Measurements from ENCODE around the gene PDZD2. TPM values are rescaled to one million over a fixed set of nuclear protein-coding genes. Genes with fewer than 3 reads are reported as not detected.

Gene PDZD2
- total RNA-seq, 1 donor from 2014 or later = 42.7 TPM

DNA sequence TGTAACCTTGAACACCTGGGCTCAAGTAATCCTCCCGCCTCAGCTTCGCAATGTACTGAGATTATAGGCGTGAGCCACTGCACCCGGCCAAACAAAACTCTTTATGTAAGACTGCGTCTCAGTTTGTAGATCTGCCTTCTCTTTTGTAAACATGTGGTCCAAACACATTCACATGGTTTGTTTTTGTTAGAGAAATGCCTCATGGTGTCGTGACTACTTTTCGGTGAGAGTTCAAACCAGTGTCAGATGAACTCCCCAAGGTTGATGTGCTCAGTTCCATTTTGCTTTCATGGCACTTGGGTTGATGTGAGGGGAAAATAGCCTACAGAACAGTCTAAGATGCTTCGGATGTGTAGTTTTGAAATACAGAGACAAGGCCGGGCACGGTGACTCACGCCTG lies 303.6 kb downstream of the PDZD2 start:
- no peaks in the 10 kb centered on the region for H3K9me3 ChIP-seq
- no peak overlapping the region for H3K4me3 ChIP-seq
- DNase-seq (ENCODE audit: extremely low spot score in 2 of 2) = no peak
- H3K4me1 ChIP-seq = no peaks in the 10 kb centered on the region
- TF ChIP-seq POLR2AphosphoS5 (IDR thresholded peaks at IDR 0.05; ENCODE audit: insufficient read depth in 1 of 2, low read depth in 1 of 2) = no peak
- TF ChIP-seq CTCF (IDR thresholded peaks at IDR 0.05) = no peak
- intact Hi-C loops (cut with DNase I) = no loop called here
- H3K27ac ChIP-seq = no peak overlapping the region
- no peaks in the 10 kb centered on the region for H3K27me3 ChIP-seq
- H3K36me3 ChIP-seq = no peaks in the 10 kb centered on the region

DNA sequence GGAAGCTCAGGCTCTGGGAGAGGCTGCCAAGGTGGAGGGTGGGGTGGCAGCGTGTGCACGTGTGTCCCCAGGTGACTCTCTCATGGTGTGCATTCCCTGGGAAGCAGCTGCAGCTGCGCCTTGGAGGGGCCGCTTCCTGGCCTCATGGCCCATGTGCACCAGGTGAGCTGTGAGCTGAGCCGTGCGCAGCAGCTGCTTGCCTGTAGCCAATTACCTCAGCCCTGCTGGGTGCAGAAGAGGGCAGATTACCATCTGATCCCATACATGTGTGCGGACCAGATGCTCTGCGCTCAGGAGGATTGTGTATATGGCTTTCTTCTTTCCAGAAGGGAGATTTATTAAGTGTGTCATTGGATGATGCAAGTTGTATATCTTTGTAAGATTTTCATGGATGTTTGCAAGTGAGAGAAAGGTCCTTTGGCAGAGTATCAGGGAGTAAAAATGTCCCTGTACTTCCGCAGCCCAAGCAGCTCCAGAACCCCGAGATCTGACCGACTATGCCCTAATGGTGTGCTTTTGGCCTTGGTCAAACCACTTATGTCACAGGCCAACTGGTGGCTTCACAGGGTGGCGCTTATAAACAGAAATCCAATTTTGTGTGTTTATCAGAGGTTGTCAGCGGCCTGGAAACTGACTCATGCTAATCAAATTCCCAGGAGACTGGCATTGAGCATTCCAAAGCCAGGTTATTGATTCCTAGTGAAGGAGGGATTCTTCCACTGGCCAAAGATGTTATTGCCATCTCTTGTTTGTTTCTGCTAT lies 305.9 kb downstream of the PDZD2 start:
- no peaks in the 10 kb centered on the region for H3K27me3 ChIP-seq
- intact Hi-C loops (cut with DNase I) = no loop called here
- no peak for TF ChIP-seq POLR2AphosphoS5 (IDR thresholded peaks at IDR 0.05; ENCODE audit: insufficient read depth in 1 of 2, low read depth in 1 of 2)
- TF ChIP-seq CTCF (IDR thresholded peaks at IDR 0.05) = no peak
- no peak for TF ChIP-seq POLR2A (IDR thresholded peaks at IDR 0.05)
- H3K4me3 ChIP-seq = no peak overlapping the region
- H3K27ac ChIP-seq = no peak overlapping the region
- H3K9me3 ChIP-seq = no peaks in the 10 kb centered on the region
- H3K4me1 ChIP-seq = no peaks in the 10 kb centered on the region
- DNase-seq (ENCODE audit: extremely low spot score in 2 of 2) = no peak
- H3K36me3 ChIP-seq = no peaks in the 10 kb centered on the region

DNA sequence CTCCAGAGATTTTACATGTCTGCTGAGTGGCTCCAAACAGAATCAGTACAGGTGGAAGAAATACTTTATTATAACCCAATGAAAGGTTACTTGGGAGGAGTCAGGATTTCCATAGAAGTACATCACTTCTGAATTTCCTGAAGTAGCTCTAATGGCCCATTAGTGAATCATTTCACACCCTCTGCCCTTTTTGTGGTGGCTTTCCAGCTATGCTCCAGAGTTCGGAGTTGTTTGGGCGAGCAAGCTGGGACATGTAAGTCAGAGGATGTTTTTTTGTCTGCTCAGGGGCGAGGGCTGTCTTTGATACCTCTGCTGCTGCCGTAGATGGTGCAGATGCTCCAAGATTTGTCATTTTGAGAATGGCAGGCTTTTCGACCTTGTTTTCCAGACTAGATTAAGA lies 309.1 kb downstream of the PDZD2 start:
- Histone ChIP-seq H3K4me3 (no peak overlapping the region), H3K27ac (no peak overlapping the region), H3K36me3 (no peaks in the 10 kb centered on the region), H3K4me1 (no peaks in the 10 kb centered on the region), H3K27me3 (no peaks in the 10 kb centered on the region), H3K9me3 (no peaks in the 10 kb centered on the region)
- intact Hi-C loops (cut with DNase I) = no loop called here
- TF ChIP-seq POLR2A (IDR thresholded peaks at IDR 0.05) (no peak), CTCF (IDR thresholded peaks at IDR 0.05) (no peak), POLR2AphosphoS5 (IDR thresholded peaks at IDR 0.05; ENCODE audit: insufficient read depth in 1 of 2, low read depth in 1 of 2) (no peak)
- DNase-seq (ENCODE audit: extremely low spot score in 2 of 2) = no peak

DNA sequence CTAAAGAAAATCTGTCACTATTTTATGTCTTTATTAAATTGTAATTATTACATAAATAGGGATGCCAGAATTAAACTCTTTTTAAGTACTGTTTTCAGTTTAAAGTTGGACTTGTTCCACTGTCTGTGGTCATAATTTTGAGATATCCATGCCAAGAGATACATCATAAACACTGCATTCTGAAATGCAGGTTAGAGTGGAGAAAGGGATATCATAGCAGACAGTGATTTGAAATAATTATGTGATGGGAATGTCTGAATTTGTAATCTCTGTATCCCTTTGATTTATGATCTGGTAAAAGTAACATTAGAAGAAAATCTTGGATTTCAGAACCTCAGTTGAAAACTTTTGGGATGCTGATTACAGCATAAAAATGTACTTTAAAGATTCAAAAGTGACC lies 313.1 kb downstream of the PDZD2 start:
- no peak overlapping the region for H3K27ac ChIP-seq
- H3K9me3 ChIP-seq = no peaks in the 10 kb centered on the region
- H3K36me3 ChIP-seq = no peaks in the 10 kb centered on the region
- intact Hi-C loops (cut with DNase I) = no loop called here
- TF ChIP-seq POLR2AphosphoS5 (IDR thresholded peaks at IDR 0.05; ENCODE audit: insufficient read depth in 1 of 2, low read depth in 1 of 2) = no peak
- H3K27me3 ChIP-seq = no peaks in the 10 kb centered on the region
- no peak overlapping the region for H3K4me3 ChIP-seq
- no peaks in the 10 kb centered on the region for H3K4me1 ChIP-seq
- no peak for DNase-seq (ENCODE audit: extremely low spot score in 2 of 2)

DNA sequence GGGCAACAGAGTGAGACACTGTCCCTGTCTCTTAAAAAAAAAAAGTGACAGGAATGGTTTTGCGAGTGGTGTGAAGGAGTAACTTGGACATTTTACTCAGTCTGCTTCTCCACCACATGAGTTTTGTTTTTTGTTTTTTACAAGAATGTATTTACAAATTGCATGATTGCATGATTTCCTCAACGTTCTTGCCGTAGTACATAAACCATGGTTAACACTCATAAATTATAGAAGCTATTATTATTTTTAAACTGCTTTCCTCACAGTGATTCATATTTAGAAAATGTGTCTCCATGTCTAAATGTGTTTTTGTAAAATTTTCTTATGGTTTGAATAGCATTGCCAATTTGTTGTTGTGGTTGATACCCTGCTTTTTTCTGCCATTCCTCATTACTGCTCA lies 315.2 kb downstream of the PDZD2 start:
- DNase-seq (ENCODE audit: extremely low spot score in 2 of 2) = no peak
- Histone ChIP-seq H3K4me3 (no peak overlapping the region), H3K27ac (no peak overlapping the region), H3K9me3 (no peaks in the 10 kb centered on the region), H3K4me1 (no peaks in the 10 kb centered on the region), H3K36me3 (no peaks in the 10 kb centered on the region), H3K27me3 (no peaks in the 10 kb centered on the region)
- intact Hi-C loops (cut with DNase I) = no loop called here
- no peak for TF ChIP-seq POLR2A (IDR thresholded peaks at IDR 0.05)
- no peak for TF ChIP-seq CTCF (IDR thresholded peaks at IDR 0.05)
- TF ChIP-seq POLR2AphosphoS5 (IDR thresholded peaks at IDR 0.05; ENCODE audit: insufficient read depth in 1 of 2, low read depth in 1 of 2) = no peak

All from vagina (tissue), 2 donors.